ENCODE data around the gene COMMD3. TPM values are rescaled to one million over a fixed set of nuclear protein-coding genes. Genes with fewer than 3 reads are reported as not detected.

COMMD3 gene
- total and polyA plus RNA-seq, 2 of the 8 experiments (the other 6 are each of a cell fraction or from before 2014, with no cell fraction given), result 2.3 to 2.7 TPM

- CTCF ChIA-PET (ENCODE audit: partially characterized antibody), result no interaction called here
- H3K27me3 ChIP-seq (replicated peaks in 1 of 4; ENCODE audit: control insufficient read depth in 3 of 4, extremely low read depth in 1 of 4, insufficient read depth in 3 of 4, low read length in 3 of 4), result no peaks in the 10 kb centered on the region
- peaks cover 0 to 1% of the 10 kb centered on the region in 2 experiments for H4K20me1 ChIP-seq (replicated peaks in 1 of 2; ENCODE audit: control insufficient read depth in 1 of 2, insufficient read depth in 2 of 2, low read length in 2 of 2)
- no peak overlapping the region for H2BK15ac ChIP-seq (ENCODE audit: low read length)
- POLR2A ChIA-PET (ENCODE audit: partially characterized antibody), result no interaction called here
- no peak overlapping the region for H2AFZ ChIP-seq (ENCODE audit: low read length)
- WGBS, 2 experiments (ENCODE audit: extremely low coverage in 1 of 2, insufficient coverage in 1 of 2, insufficient read length in 1 of 2, insufficient replicate concordance in 2 of 2, low coverage in 1 of 2, low lambda C conversion rate in 2 of 2, missing lambda C conversion rate in 1 of 2), result 100% methylated on average over 1 of the region's 1 CpG; no CpG with 5 or more reads in 1 of the 2 experiments
- no peaks in the 10 kb centered on the region for H3K79me1 ChIP-seq (ENCODE audit: low read depth, low read length)
- DNase-seq (ENCODE audit: low read depth in 1 of 2, low spot score in 2 of 2), result no peak
- no peaks in the 10 kb centered on the region for H3K4me1 ChIP-seq (replicated peaks in 1 of 4; ENCODE audit: control insufficient read depth in 3 of 4, insufficient read depth in 4 of 4, low read length in 3 of 4)
- no peaks in the 10 kb centered on the region for H3K36me3 ChIP-seq (ENCODE audit: control insufficient read depth in 2 of 4, insufficient read depth in 4 of 4, low read length in 3 of 4)
- no peak overlapping the region for H3K4me2 ChIP-seq (ENCODE audit: insufficient read depth in 1 of 2, low read depth in 2 of 2, low read length in 2 of 2)
- no peak overlapping the region for H3K27ac ChIP-seq (ENCODE audit: low read depth, low read length)
- TF ChIP-seq BRCA1 (IDR thresholded peaks at IDR 0.05; ENCODE audit: low read depth, low read length), result no peak
- TF ChIP-seq CBX5 (IDR thresholded peaks at IDR 0.05; ENCODE audit: low read depth, low read length), result no peak
- no peak for TF ChIP-seq SIN3A (conservative IDR thresholded peaks at IDR 0.05 in 1 of 2, IDR thresholded peaks at IDR 0.05 in 1 of 2; ENCODE audit: low read depth in 1 of 2, low read length in 2 of 2)
- TF ChIP-seq BACH1 (IDR thresholded peaks at IDR 0.05; ENCODE audit: low read length), result no peak
- TF ChIP-seq BCL11A (IDR thresholded peaks at IDR 0.05; ENCODE audit: low read depth in 2 of 2, low read length in 2 of 2), result no peak
- TF ChIP-seq POLR2AphosphoS5 (IDR thresholded peaks at IDR 0.05; ENCODE audit: low read depth, low read length), result no peak
- H3K14ac ChIP-seq (ENCODE audit: insufficient read length), result no peak overlapping the region
- no peak overlapping the region for H4K91ac ChIP-seq (replicated peaks; ENCODE audit: insufficient read length, low read length)
- H3K18ac ChIP-seq (ENCODE audit: extremely low read depth, low read length), result no peak overlapping the region
- no peaks in the 10 kb centered on the region for H3K23me2 ChIP-seq (ENCODE audit: low read depth, low read length)
- H4K8ac ChIP-seq (ENCODE audit: extremely low read depth, insufficient read depth, low read length), result no peak overlapping the region
- H2BK5ac ChIP-seq (ENCODE audit: low read depth, low read length), result no peak overlapping the region
- H3K9ac ChIP-seq (replicated peaks in 1 of 4; ENCODE audit: extremely low read depth in 1 of 4, low read depth in 3 of 4, low read length in 3 of 4), result no peak overlapping the region
- H2BK120ac ChIP-seq (replicated peaks; ENCODE audit: low read depth, low read length), result no peak overlapping the region
- H3K9me3 ChIP-seq (ENCODE audit: insufficient read depth in 2 of 2, low read depth in 1 of 2, low read length in 1 of 2), result no peaks in the 10 kb centered on the region
- H2AK5ac ChIP-seq (ENCODE audit: low read depth, low read length), result no peak overlapping the region
- no peak overlapping the region for H3K4me3 ChIP-seq (ENCODE audit: extremely low read depth in 1 of 4, insufficient read depth in 2 of 4, low read depth in 3 of 4, low read length in 4 of 4)
- no peak overlapping the region for H2BK12ac ChIP-seq (ENCODE audit: low read depth, low read length)
- no peaks in the 10 kb centered on the region for H3K79me2 ChIP-seq (ENCODE audit: control insufficient read depth in 1 of 2, insufficient read depth in 2 of 2, low read length in 2 of 2)
- FAIRE-seq, result no peak
- no peak overlapping the region for H3K23ac ChIP-seq (ENCODE audit: insufficient read length)
- H3K56ac ChIP-seq (replicated peaks; ENCODE audit: insufficient read length, low read depth, low read length), result no peak overlapping the region
- H4K5ac ChIP-seq (ENCODE audit: insufficient read length, low read depth, low read length), result no peak overlapping the region
- H3K4ac ChIP-seq (replicated peaks; ENCODE audit: insufficient read length, low read depth, low read length), result no peak overlapping the region
- no peak overlapping the region for H2BK20ac ChIP-seq (ENCODE audit: low read length)
Observed at GRCh38 chr10:22367471-22367870, 51.3 kb downstream of the COMMD3 start.

Measured in H1 (cell line).